Liver (tissue), 9 donors: ENCODE measurements around the gene ZNF423. TPM values are rescaled to one million over a fixed set of nuclear protein-coding genes. Genes with fewer than 3 reads are reported as not detected.

Experiments used
- DNase-seq: peaks from one replicate; pipeline ENCODE4 v3.0.0-alpha.2; 2017; ENCODE audit warnings: low spot score
- H3K27ac ChIP-seq, 2 donors: one replicate each; pipeline ENCODE4 v1.7.0; 2013; ENCODE audit warnings: inconsistent platforms in 2 of 2, low read length in 2 of 2, control low read depth in 1 of 2, low read depth in 1 of 2, mild to moderate bottlenecking in 1 of 2
- H3K27me3 ChIP-seq, 4 donors: one replicate each; pipeline versions ENCODE4 v1.6.1 to v1.7.0; 2013; ENCODE audit warnings: low read length in 3 of 4, inconsistent platforms in 1 of 4, mild to moderate bottlenecking in 1 of 4, moderate library complexity in 1 of 4; ENCODE audit not compliant: control insufficient read depth in 4 of 4, insufficient read depth in 4 of 4
- H3K36me3 ChIP-seq, 4 donors: one replicate each; pipeline versions ENCODE4 v1.6.1 to v1.7.0; 2013; ENCODE audit warnings: low read length in 3 of 4, mild to moderate bottlenecking in 3 of 4, low read depth in 1 of 4, moderate library complexity in 1 of 4; ENCODE audit not compliant: control insufficient read depth in 4 of 4, insufficient read depth in 3 of 4
- H3K4me1 ChIP-seq, 4 donors: one replicate each; pipeline versions ENCODE4 v1.6.1 to v1.7.0; 2013; ENCODE audit warnings: low read length in 3 of 4, mild to moderate bottlenecking in 3 of 4, moderate library complexity in 1 of 4; ENCODE audit not compliant: control insufficient read depth in 4 of 4, insufficient read depth in 4 of 4
- H3K4me3 ChIP-seq, 3 donors: one replicate each; pipeline versions ENCODE4 v1.6.1 to v1.7.0; 2013; ENCODE audit warnings: low read length in 3 of 3, control low read depth in 1 of 3, low read depth in 1 of 3, mild to moderate bottlenecking in 1 of 3
- H3K9ac ChIP-seq, 2 donors: one replicate each; pipeline ENCODE4 v1.7.0; 2013; ENCODE audit warnings: low read length in 2 of 2, mild to moderate bottlenecking in 2 of 2, moderate library complexity in 2 of 2, control low read depth in 1 of 2, low read depth in 1 of 2
- H3K9me3 ChIP-seq, 4 donors: one replicate each; pipeline versions ENCODE4 v1.6.1 to v1.7.0; 2013; ENCODE audit warnings: low read length in 3 of 4; ENCODE audit not compliant: control insufficient read depth in 4 of 4
- CTCF ChIP-seq: fragments of 150-350 bp; IDR thresholded peaks from 2 replicates; pipeline ENCODE4 v1.5.1; 2017; ENCODE audit warnings: improper control_type of control experiment, low read depth, low read length; ENCODE audit not compliant: missing input control
- EGR1 ChIP-seq, 2 donors: IDR thresholded peaks; 2 replicates each; pipeline ENCODE4 v1.6.1; 2016 to 2018; ENCODE audit warnings: antibody characterized with exemption in 2 of 2, low read depth in 2 of 2
- FOXA1 ChIP-seq: IDR thresholded peaks from 2 replicates; pipeline ENCODE4 v1.6.1; 2016; ENCODE audit warnings: antibody characterized with exemption
- FOXA2 ChIP-seq: IDR thresholded peaks from 2 replicates; pipeline ENCODE4 v1.6.1; 2016; ENCODE audit warnings: antibody characterized with exemption
- HNF4A ChIP-seq, 2 donors: conservative IDR thresholded peaks; 2 replicates each; pipeline ENCODE4 v1.6.1; 2016; ENCODE audit warnings: antibody characterized with exemption in 2 of 2, mild to moderate bottlenecking in 2 of 2
- HNF4G ChIP-seq: IDR thresholded peaks from 2 replicates; pipeline ENCODE4 v1.6.1; 2016; ENCODE audit warnings: antibody characterized with exemption
- JUND ChIP-seq, 2 donors: IDR thresholded peaks; 2 replicates each; pipeline ENCODE4 v1.6.1; 2016; ENCODE audit warnings: antibody characterized with exemption in 2 of 2
- MAX ChIP-seq: IDR thresholded peaks from 2 replicates; pipeline ENCODE4 v1.6.1; 2016; ENCODE audit warnings: antibody characterized with exemption
- NR2F2 ChIP-seq: IDR thresholded peaks from 2 replicates; pipeline ENCODE4 v1.6.1; 2016; ENCODE audit warnings: antibody characterized with exemption
- RAD21 ChIP-seq, 2 donors: IDR thresholded peaks; 2 replicates each; pipeline ENCODE4 v1.6.1; 2016; ENCODE audit warnings: antibody characterized with exemption in 2 of 2, mild to moderate bottlenecking in 2 of 2
- REST ChIP-seq: IDR thresholded peaks from 2 replicates; pipeline ENCODE4 v1.6.1; 2016; ENCODE audit warnings: antibody characterized with exemption, mild to moderate bottlenecking
- RXRA ChIP-seq, 2 donors: IDR thresholded peaks; 2 replicates each; pipeline ENCODE4 v1.6.1; 2017 to 2018; ENCODE audit warnings: antibody characterized with exemption in 2 of 2, mild to moderate bottlenecking in 1 of 2
- SP1 ChIP-seq: IDR thresholded peaks from 2 replicates; pipeline ENCODE4 v1.6.1; 2018; ENCODE audit warnings: antibody characterized with exemption, mild to moderate bottlenecking
- TAF1 ChIP-seq: conservative IDR thresholded peaks from 2 replicates; pipeline ENCODE4 v1.6.1; 2016; ENCODE audit warnings: antibody characterized with exemption, mild to moderate bottlenecking
- YY1 ChIP-seq: IDR thresholded peaks from 2 replicates; pipeline ENCODE4 v1.6.1; 2016; ENCODE audit warnings: antibody characterized with exemption, mild to moderate bottlenecking
- WGBS: extraction: QIAGEN DNeasy Blood & Tissue Kit; methylation state at CpG from one replicate; pipeline ENCODE4 v1.1.7; 2013; 5-methylcytosine and 5-hydroxymethylcytosine counted together
- polyA plus RNA-seq, 2 donors: library from polyadenylated mRNA; stranded (reverse) in 1 of 2; unstranded in 1 of 2; fragments of 200-250 nt in 1 of 2; fragments of >200 nt in 1 of 2; fragmentation: Nextera tagmentation in 1 of 2; extraction: Ambion mirVana in 1 of 2; gene quantifications; one replicate each; pipeline versions ENCODE4 v1.2.1 to v1.2.3, GENCODE V29; 2013 to 2015
- total RNA-seq, 2 donors: library from RNA; depleted of rRNA; stranded (reverse); fragments of >200 nt; gene quantifications; one replicate each; pipeline ENCODE4 v1.2.3, GENCODE V29; 2014
- TF ChIP-seq, protein P1 (sequence below): IDR thresholded peaks from 2 replicates; pipeline ENCODE4 v1.6.1; 2016; ENCODE audit warnings: antibody characterized with exemption
- TF ChIP-seq, protein P2 (sequence below): IDR thresholded peaks from 2 replicates; pipeline ENCODE4 v1.6.1; 2016; ENCODE audit warnings: antibody characterized with exemption
- donor health status: healthy.
- donor health status: healthy.
- donor health status: healthy.
- donor health status: healthy.
- donor health status: healthy.

The ZNF423 gene
- total and polyA plus RNA-seq, 4 donors = 0.24 to 1.6 (median 0.39) TPM

DNA sequence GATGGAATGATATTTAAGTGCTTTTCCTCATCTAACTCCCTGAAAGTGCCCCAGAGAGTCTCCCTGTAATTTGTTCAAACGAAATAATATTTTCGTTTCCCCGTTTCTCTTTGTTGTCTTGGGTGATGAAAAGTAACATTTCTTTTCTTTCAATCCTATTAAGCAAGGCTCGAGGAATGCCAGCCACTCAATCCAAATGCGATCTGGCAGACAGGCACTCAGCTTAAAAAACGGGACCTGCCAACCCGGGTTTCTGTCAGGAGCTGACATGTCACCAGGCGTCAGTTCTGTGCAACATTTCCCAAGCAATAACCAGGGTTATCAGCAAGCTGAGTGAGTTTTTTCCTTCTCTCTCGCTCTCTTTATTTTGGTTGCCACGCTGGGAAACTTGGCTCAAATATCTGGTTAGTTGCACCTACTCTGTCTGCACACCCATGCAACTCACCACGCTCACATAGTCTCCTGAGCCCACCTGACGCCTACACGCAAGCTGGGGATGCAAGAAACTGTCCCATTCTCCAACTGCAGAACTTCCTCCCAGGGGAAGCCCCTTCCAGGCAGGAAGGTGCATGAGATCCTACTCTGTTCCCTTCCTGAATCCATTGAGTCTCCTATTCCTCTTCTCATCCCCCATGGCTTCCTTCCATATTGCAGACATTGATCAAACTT lies 274.1 kb downstream of the ZNF423 start:
- no peak for DNase-seq
- H3K9ac ChIP-seq = no peak overlapping the region

More for the DNA sequence above, 274.1 kb downstream of the ZNF423 start:
- no peak overlapping the region for H3K27ac ChIP-seq
- no peaks in the 10 kb centered on the region for H3K27me3 ChIP-seq
- TF ChIP-seq NR2F2 = no peak
- TF ChIP-seq TAF1 = no peak
- TF ChIP-seq FOXA2 = no peak
- TF ChIP-seq HNF4G = no peak
- no peak for TF ChIP-seq HNF4A (conservative IDR thresholded peaks at IDR 0.05)
- no peak for TF ChIP-seq MAX
- no peak for TF ChIP-seq REST
- no peak for TF ChIP-seq SP1
- TF ChIP-seq YY1 = no peak
- no peak for TF ChIP-seq RXRA (IDR thresholded peaks at IDR 0.05)
- no peak for TF ChIP-seq JUND (IDR thresholded peaks at IDR 0.05)
- TF ChIP-seq, protein P1, sequence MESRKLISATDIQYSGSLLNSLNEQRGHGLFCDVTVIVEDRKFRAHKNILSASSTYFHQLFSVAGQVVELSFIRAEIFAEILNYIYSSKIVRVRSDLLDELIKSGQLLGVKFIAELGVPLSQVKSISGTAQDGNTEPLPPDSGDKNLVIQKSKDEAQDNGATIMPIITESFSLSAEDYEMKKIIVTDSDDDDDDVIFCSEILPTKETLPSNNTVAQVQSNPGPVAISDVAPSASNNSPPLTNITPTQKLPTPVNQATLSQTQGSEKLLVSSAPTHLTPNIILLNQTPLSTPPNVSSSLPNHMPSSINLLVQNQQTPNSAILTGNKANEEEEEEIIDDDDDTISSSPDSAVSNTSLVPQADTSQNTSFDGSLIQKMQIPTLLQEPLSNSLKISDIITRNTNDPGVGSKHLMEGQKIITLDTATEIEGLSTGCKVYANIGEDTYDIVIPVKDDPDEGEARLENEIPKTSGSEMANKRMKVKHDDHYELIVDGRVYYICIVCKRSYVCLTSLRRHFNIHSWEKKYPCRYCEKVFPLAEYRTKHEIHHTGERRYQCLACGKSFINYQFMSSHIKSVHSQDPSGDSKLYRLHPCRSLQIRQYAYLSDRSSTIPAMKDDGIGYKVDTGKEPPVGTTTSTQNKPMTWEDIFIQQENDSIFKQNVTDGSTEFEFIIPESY = no peak
- no peak for TF ChIP-seq EGR1 (IDR thresholded peaks at IDR 0.05; ENCODE audit: low read depth in 2 of 2)
- TF ChIP-seq, protein P2, sequence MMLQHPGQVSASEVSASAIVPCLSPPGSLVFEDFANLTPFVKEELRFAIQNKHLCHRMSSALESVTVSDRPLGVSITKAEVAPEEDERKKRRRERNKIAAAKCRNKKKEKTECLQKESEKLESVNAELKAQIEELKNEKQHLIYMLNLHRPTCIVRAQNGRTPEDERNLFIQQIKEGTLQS = no peak
- no peak for TF ChIP-seq RAD21 (IDR thresholded peaks at IDR 0.05)
- no peak for TF ChIP-seq FOXA1
- TF ChIP-seq CTCF = no peak
- H3K4me3 ChIP-seq = no peak overlapping the region
- no peaks in the 10 kb centered on the region for H3K36me3 ChIP-seq
- H3K4me1 ChIP-seq = no peaks in the 10 kb centered on the region
- 87% methylated on average over 13 of the region's 13 CpGs for WGBS
- H3K9me3 ChIP-seq = no peaks in the 10 kb centered on the region
